ENCODE data around the gene RGMA. TPM values are rescaled to one million over a fixed set of nuclear protein-coding genes. Genes with fewer than 3 reads are reported as not detected.

The RGMA gene
- total RNA-seq, 1 experiment from 2014 or later, result 3.3 TPM

DNA sequence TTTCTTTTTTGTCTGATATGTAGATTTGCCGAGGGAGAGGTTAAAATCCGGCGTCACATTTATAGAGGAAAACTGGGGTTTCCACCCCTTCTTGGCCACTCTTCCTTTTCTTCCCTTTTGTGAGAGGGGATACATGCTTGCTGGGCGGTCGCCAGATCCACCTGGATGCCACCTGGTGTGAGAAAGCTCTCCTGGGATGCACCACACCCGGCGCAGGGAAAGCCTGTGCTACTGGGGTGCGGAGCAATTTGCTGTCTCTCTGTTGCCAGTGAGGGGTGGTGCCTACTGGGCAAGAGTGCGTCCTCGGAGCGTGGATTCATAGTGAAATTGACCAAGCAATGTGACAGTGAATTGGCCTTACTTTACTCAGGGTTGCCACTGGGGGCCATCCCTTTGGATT, 2.5 kb upstream of the RGMA start:
- CTCF ChIA-PET, result no interaction called here
- TF ChIP-seq, protein P1, sequence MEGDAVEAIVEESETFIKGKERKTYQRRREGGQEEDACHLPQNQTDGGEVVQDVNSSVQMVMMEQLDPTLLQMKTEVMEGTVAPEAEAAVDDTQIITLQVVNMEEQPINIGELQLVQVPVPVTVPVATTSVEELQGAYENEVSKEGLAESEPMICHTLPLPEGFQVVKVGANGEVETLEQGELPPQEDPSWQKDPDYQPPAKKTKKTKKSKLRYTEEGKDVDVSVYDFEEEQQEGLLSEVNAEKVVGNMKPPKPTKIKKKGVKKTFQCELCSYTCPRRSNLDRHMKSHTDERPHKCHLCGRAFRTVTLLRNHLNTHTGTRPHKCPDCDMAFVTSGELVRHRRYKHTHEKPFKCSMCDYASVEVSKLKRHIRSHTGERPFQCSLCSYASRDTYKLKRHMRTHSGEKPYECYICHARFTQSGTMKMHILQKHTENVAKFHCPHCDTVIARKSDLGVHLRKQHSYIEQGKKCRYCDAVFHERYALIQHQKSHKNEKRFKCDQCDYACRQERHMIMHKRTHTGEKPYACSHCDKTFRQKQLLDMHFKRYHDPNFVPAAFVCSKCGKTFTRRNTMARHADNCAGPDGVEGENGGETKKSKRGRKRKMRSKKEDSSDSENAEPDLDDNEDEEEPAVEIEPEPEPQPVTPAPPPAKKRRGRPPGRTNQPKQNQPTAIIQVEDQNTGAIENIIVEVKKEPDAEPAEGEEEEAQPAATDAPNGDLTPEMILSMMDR (conservative IDR thresholded peaks at IDR 0.05), result no peak
- TF ChIP-seq EZH2 (IDR thresholded peaks at IDR 0.05; ENCODE audit: low read depth), result no peak
- H3K4me1 ChIP-seq (replicated peaks; ENCODE audit: insufficient read depth), result no peaks in the 10 kb centered on the region
- no peaks in the 10 kb centered on the region for H3K36me3 ChIP-seq (ENCODE audit: low read depth)
- H3K27ac ChIP-seq, result no peak overlapping the region
- POLR2A ChIA-PET (ENCODE audit: unreplicated experiment), result interaction anchor here (0.6 kb wide), 1 partner anchor 914 kb away, joined by 3 read pairs; no protein-coding TSS in a partner anchor
- intact Hi-C loops (cut with micrococcal nuclease; ENCODE audit: unreplicated experiment), result no loop called here
- H3K4me2 ChIP-seq, result no peak overlapping the region
- H3F3A ChIP-seq (ENCODE audit: insufficient read depth, low read depth), result no peaks in the 10 kb centered on the region
- H3K79me2 ChIP-seq (ENCODE audit: low read depth), result no peaks in the 10 kb centered on the region
- DNase-seq, result no peak
- H4K20me1 ChIP-seq (ENCODE audit: insufficient read depth), result no peaks in the 10 kb centered on the region
- no peaks in the 10 kb centered on the region for H3K9me3 ChIP-seq (ENCODE audit: insufficient read depth, low read depth)
- H3K4me3 ChIP-seq, result no peak overlapping the region
- no peaks in the 10 kb centered on the region for H3K9me2 ChIP-seq (ENCODE audit: insufficient read depth)
- no peak overlapping the region for H2AFZ ChIP-seq
- peaks cover 21% of the 10 kb centered on the region for H3K27me3 ChIP-seq (ENCODE audit: insufficient read depth, low read depth)
- no TSS peak for BruUV-seq (replicated peaks)

DNA sequence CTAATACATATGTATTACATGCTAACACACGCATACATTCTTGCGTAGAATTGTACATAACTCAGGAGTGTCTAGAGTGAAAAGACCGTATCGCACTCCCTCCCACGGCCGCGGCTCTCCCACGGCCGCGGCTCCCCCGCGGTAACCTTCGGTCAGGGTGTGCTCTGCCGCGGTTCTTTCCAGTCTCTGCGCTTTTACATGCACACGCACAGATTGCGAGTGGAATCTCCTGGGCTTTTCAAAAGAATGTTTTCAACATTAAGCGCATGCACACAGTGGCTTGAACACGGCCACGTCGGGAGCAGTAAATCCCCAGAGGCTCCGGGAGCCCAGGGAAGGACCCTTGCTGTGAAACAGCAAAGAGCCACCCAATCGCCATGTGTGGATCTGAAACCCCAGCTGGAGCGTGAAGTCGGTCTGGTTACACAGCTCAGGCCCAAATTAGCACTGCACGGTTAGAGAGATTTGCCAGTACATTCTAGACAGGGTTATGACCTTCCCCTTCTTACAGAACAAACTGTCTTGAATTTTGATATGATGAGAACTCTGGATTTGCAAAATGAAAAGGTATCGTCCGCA, 805 bp upstream of the RGMA start:
- Histone ChIP-seq H3K27ac (no peak overlapping the region), H3K9me3 (ENCODE audit: insufficient read depth, low read depth) (no peaks in the 10 kb centered on the region), H4K20me1 (ENCODE audit: insufficient read depth) (no peaks in the 10 kb centered on the region), H3K9me2 (ENCODE audit: insufficient read depth) (no peaks in the 10 kb centered on the region), H3K4me1 (replicated peaks; ENCODE audit: insufficient read depth) (no peaks in the 10 kb centered on the region), H3F3A (ENCODE audit: insufficient read depth, low read depth) (no peaks in the 10 kb centered on the region), H3K4me2 (no peak overlapping the region), H2AFZ (no peak overlapping the region), H3K27me3 (ENCODE audit: insufficient read depth, low read depth) (peaks cover 38% of the 10 kb centered on the region), H3K4me3 (no peak overlapping the region), H3K36me3 (ENCODE audit: low read depth) (no peaks in the 10 kb centered on the region), H3K79me2 (ENCODE audit: low read depth) (no peaks in the 10 kb centered on the region)
- CTCF ChIA-PET, result no interaction called here
- no peak for DNase-seq
- BruUV-seq (replicated peaks), result no TSS peak
- TF ChIP-seq, protein P1 (conservative IDR thresholded peaks at IDR 0.05), result no peak
- no peak for TF ChIP-seq EZH2 (IDR thresholded peaks at IDR 0.05; ENCODE audit: low read depth)
- intact Hi-C loops (cut with micrococcal nuclease; ENCODE audit: unreplicated experiment), result loop anchor here (5.0 kb wide), 2 partner anchors 53 to 1027 kb away; no protein-coding TSS in a partner anchor
- POLR2A ChIA-PET (ENCODE audit: unreplicated experiment), result interaction anchor here (0.6 kb wide), 1 partner anchor 231 kb away, joined by 7 read pairs; no protein-coding TSS in a partner anchor

DNA sequence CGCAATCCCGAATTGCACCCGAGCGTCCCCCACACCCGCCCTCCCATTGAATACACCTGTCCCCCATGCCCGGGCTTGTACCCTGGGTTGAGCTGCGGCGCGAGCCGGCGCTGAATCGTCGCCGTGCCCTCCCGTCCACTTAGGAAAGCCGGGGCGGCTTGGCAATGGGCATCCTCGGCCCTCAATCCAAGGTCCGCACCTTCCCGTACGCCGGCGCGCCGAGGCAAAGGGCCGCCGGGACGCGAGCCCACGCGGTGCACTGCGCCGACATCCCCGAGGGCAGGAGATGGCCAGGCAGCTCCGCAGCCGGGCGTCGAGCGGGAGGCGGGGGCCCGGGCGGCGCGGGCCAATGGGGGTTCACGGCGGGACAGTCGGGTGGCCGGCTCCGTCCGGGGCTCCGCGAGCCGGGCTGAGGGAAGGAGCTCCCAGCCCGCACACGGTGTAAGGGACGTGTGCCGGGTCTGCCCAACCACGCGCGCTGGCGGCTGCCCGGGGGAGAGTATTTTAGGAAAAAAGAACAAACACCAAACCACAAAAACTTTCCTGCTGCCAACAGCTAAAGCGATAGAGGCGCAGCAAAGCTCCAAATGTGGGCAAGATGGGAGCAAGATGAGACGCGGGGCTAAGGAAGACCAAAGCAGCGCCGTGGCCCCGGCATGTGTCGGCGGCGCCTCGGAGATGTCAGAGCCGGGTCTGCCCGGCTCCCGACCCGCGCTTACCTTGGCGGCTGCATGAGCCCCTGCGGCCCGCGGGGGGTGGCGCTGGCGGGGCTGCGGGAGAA, 621 bp downstream of the RGMA start:
- H4K20me1 ChIP-seq (ENCODE audit: insufficient read depth), result no peaks in the 10 kb centered on the region
- TF ChIP-seq, protein P1 (conservative IDR thresholded peaks at IDR 0.05), result peak; percentile 11
- no peak for TF ChIP-seq EZH2 (IDR thresholded peaks at IDR 0.05; ENCODE audit: low read depth)
- POLR2A ChIA-PET (ENCODE audit: unreplicated experiment), result no interaction called here
- CTCF ChIA-PET, result interaction anchor here (0.6 to 1.2 kb wide), 2 partner anchors 230 to 642 kb away, joined by 5 read pairs; no protein-coding TSS in a partner anchor
- no peak for DNase-seq
- no peak overlapping the region for H3K27ac ChIP-seq
- no peak overlapping the region for H3K4me3 ChIP-seq
- H2AFZ ChIP-seq, result no peak overlapping the region
- H3K36me3 ChIP-seq (ENCODE audit: low read depth), result no peaks in the 10 kb centered on the region
- H3K79me2 ChIP-seq (ENCODE audit: low read depth), result no peaks in the 10 kb centered on the region
- no peak overlapping the region for H3K4me2 ChIP-seq
- H3K9me2 ChIP-seq (ENCODE audit: insufficient read depth), result no peaks in the 10 kb centered on the region
- H3K27me3 ChIP-seq (ENCODE audit: insufficient read depth, low read depth), result peaks cover 52% of the 10 kb centered on the region
- BruUV-seq (replicated peaks), result no TSS peak
- no peaks in the 10 kb centered on the region for H3K4me1 ChIP-seq (replicated peaks; ENCODE audit: insufficient read depth)
- no peaks in the 10 kb centered on the region for H3K9me3 ChIP-seq (ENCODE audit: insufficient read depth, low read depth)
- intact Hi-C loops (cut with micrococcal nuclease; ENCODE audit: unreplicated experiment), result loop anchor here (5.0 kb wide), 2 partner anchors 51 to 1029 kb away; no protein-coding TSS in a partner anchor
- no peaks in the 10 kb centered on the region for H3F3A ChIP-seq (ENCODE audit: insufficient read depth, low read depth)

Measured in PC-9 (cell line).